ENCODE measurements around the gene XCR1.

XCR1 gene

GRCh38 chr3:45972534-45973402 is 54.5 kb downstream of the XCR1 start:
- POLR2A ChIA-PET, result no interaction called here
- H3K9me3 ChIP-seq (ENCODE audit: control insufficient read depth, insufficient read depth, low read depth, low read length), result no peaks in the 10 kb centered on the region
- no peak overlapping the region for H3K4me3 ChIP-seq (ENCODE audit: low read depth, low read length)
- CTCF ChIA-PET, result interaction anchor here (0.6 to 1.2 kb wide), 2 partner anchors 33 to 34 kb away, joined by 3 to 4 read pairs; no protein-coding TSS in a partner anchor
- H3K27ac ChIP-seq (ENCODE audit: extremely low read depth, low read depth, low read length), result no peak overlapping the region
- H3K36me3 ChIP-seq (ENCODE audit: control insufficient read depth in 2 of 2, insufficient read depth in 1 of 2, low read length in 2 of 2), result peaks cover 13 to 81% of the 10 kb centered on the region in 2 experiments
- no peaks in the 10 kb centered on the region for H3K4me1 ChIP-seq (ENCODE audit: control insufficient read depth, insufficient read depth, low read length)
- no peak for TF ChIP-seq ZNF175 (tag by site-specific recombination; IDR thresholded peaks at IDR 0.05)
- TF ChIP-seq ZNF791 (tag by site-specific recombination; IDR thresholded peaks at IDR 0.05), result no peak
- no peak for TF ChIP-seq ZNF248 (tag by site-specific recombination; IDR thresholded peaks at IDR 0.05)
- TF ChIP-seq ZBTB48 (tag by site-specific recombination; IDR thresholded peaks at IDR 0.05), result no peak
- TF ChIP-seq ZNF629 (tag by site-specific recombination; IDR thresholded peaks at IDR 0.05), result no peak
- TF ChIP-seq ZNF610 (tag by site-specific recombination; IDR thresholded peaks at IDR 0.05; ENCODE audit: borderline replicate concordance), result no peak
- TF ChIP-seq ZNF302 (tag by site-specific recombination; IDR thresholded peaks at IDR 0.05; ENCODE audit: low read depth), result no peak
- no peak for TF ChIP-seq GLI4 (tag by site-specific recombination; IDR thresholded peaks at IDR 0.05)
- TF ChIP-seq, protein P1, sequence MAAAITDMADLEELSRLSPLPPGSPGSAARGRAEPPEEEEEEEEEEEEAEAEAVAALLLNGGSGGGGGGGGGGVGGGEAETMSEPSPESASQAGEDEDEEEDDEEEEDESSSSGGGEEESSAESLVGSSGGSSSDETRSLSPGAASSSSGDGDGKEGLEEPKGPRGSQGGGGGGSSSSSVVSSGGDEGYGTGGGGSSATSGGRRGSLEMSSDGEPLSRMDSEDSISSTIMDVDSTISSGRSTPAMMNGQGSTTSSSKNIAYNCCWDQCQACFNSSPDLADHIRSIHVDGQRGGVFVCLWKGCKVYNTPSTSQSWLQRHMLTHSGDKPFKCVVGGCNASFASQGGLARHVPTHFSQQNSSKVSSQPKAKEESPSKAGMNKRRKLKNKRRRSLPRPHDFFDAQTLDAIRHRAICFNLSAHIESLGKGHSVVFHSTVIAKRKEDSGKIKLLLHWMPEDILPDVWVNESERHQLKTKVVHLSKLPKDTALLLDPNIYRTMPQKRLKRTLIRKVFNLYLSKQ (tag by site-specific recombination; IDR thresholded peaks at IDR 0.05; ENCODE audit: borderline replicate concordance), result no peak
- no peak for TF ChIP-seq ZNF37A (tag by site-specific recombination; IDR thresholded peaks at IDR 0.05)
- TF ChIP-seq ZFP69B (tag by site-specific recombination; IDR thresholded peaks at IDR 0.05), result no peak
- no peak for TF ChIP-seq SCRT1 (tag by site-specific recombination; IDR thresholded peaks at IDR 0.05; ENCODE audit: borderline replicate concordance)
- TF ChIP-seq ZNF843 (tag by site-specific recombination; IDR thresholded peaks at IDR 0.05), result no peak
- TF ChIP-seq ZNF24 (tag by site-specific recombination; IDR thresholded peaks at IDR 0.05), result no peak
- TF ChIP-seq ZBTB49 (tag by site-specific recombination; IDR thresholded peaks at IDR 0.05; ENCODE audit: low read depth), result no peak

- POLR2A ChIA-PET, result no interaction called here
- H3K4me1 ChIP-seq (ENCODE audit: control insufficient read depth, insufficient read depth, low read length), result no peaks in the 10 kb centered on the region
- H3K36me3 ChIP-seq (ENCODE audit: control insufficient read depth in 2 of 2, insufficient read depth in 1 of 2, low read length in 2 of 2), result peaks cover 13 to 84% of the 10 kb centered on the region in 2 experiments
- no peak overlapping the region for H3K27ac ChIP-seq (ENCODE audit: extremely low read depth, low read depth, low read length)
- no peak overlapping the region for H3K4me3 ChIP-seq (ENCODE audit: low read depth, low read length)
- CTCF ChIA-PET, result interaction anchor here (0.7 kb wide), 1 partner anchor 22 kb away, joined by 3 read pairs; no protein-coding TSS in a partner anchor
- H3K9me3 ChIP-seq (ENCODE audit: control insufficient read depth, insufficient read depth, low read depth, low read length), result no peaks in the 10 kb centered on the region
- TF ChIP-seq ZNF639 (tag by site-specific recombination; IDR thresholded peaks at IDR 0.05) (no peak), TCF7L2 (IDR thresholded peaks at IDR 0.05; ENCODE audit: borderline replicate concordance, low read depth, low read length) (no peak), ZNF548 (tag by site-specific recombination; IDR thresholded peaks at IDR 0.05) (no peak), ZNF248 (tag by site-specific recombination; IDR thresholded peaks at IDR 0.05) (no peak), ZNF423 (tag by site-specific recombination; IDR thresholded peaks at IDR 0.05) (no peak), PBX3 (CRISPR knock-in tag; IDR thresholded peaks at IDR 0.05) (no peak), ZNF677 (tag by site-specific recombination; IDR thresholded peaks at IDR 0.05) (no peak), WT1 (tag by site-specific recombination; IDR thresholded peaks at IDR 0.05) (no peak), ZNF785 (tag by site-specific recombination; IDR thresholded peaks at IDR 0.05) (no peak), KLF1 (tag by site-specific recombination; IDR thresholded peaks at IDR 0.05) (no peak)
- TF ChIP-seq, protein P2, sequence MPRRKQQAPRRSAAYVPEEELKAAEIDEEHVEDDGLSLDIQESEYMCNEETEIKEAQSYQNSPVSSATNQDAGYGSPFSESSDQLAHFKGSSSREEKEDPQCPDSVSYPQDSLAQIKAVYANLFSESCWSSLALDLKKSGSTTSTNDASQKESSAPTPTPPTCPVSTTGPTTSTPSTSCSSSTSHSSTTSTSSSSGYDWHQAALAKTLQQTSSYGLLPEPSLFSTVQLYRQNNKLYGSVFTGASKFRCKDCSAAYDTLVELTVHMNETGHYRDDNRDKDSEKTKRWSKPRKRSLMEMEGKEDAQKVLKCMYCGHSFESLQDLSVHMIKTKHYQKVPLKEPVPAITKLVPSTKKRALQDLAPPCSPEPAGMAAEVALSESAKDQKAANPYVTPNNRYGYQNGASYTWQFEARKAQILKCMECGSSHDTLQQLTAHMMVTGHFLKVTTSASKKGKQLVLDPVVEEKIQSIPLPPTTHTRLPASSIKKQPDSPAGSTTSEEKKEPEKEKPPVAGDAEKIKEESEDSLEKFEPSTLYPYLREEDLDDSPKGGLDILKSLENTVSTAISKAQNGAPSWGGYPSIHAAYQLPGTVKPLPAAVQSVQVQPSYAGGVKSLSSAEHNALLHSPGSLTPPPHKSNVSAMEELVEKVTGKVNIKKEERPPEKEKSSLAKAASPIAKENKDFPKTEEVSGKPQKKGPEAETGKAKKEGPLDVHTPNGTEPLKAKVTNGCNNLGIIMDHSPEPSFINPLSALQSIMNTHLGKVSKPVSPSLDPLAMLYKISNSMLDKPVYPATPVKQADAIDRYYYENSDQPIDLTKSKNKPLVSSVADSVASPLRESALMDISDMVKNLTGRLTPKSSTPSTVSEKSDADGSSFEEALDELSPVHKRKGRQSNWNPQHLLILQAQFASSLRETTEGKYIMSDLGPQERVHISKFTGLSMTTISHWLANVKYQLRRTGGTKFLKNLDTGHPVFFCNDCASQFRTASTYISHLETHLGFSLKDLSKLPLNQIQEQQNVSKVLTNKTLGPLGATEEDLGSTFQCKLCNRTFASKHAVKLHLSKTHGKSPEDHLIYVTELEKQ (tag by site-specific recombination; IDR thresholded peaks at IDR 0.05; ENCODE audit: borderline replicate concordance), result no peak
These were observed 57.3 kb downstream of the XCR1 start for GRCh38 chr3:45969953-45970352.

All from HEK293 (cell line).